ENCODE data around the gene P2RY2. TPM values are rescaled to one million over a fixed set of nuclear protein-coding genes. Genes with fewer than 3 reads are reported as not detected.

Gene P2RY2
- total and polyA plus RNA-seq, 9 of the 15 experiments (the other 6 are each of a cell fraction or from before 2014, with no cell fraction given), result not detected

DNA sequence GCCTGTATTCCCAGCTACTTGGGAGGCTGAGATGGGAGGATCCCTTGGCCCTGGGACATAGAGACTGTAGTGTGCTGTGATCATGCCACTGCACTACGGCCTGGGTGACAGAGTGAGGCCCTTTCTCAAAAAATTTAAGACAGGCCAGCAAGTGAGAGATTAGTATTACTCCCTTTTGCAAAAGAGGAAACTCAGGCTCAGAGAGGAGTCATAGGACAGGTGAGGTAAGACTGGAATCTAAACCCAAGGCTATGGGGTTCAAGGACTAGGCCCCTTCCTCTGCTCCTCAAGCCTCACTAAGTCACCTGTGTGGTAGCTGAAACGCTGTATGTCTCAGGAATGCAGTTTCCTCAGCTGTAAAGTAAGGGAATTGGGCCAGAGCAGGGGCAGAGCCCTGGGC is 1.6 kb upstream of the P2RY2 start:
- Histone ChIP-seq H3K4me1 (replicated peaks in 1 of 2; ENCODE audit: control insufficient read depth in 2 of 2, insufficient read depth in 2 of 2, low read length in 2 of 2) (peaks cover 5 to 20% of the 10 kb centered on the region in 2 experiments; a peak in 4 of 5 replicates), H2AFZ (ENCODE audit: low read depth, low read length) (no peak overlapping the region), H3K9ac (ENCODE audit: insufficient read depth in 1 of 2, low read depth in 2 of 2, low read length in 2 of 2) (no peak overlapping the region), H3K9me3 (replicated peaks; ENCODE audit: control insufficient read depth, insufficient read depth, low read depth, low read length) (no peaks in the 10 kb centered on the region), H3K4me3 (no peak overlapping the region), H3K36me3 (ENCODE audit: control insufficient read depth, insufficient read depth, low read length) (no peaks in the 10 kb centered on the region), H3K27ac (ENCODE audit: extremely low read depth, low read depth, low read length) (no peak overlapping the region), H3K9me1 (ENCODE audit: control insufficient read depth, insufficient read depth, low read length) (no peaks in the 10 kb centered on the region), H3K4me2 (ENCODE audit: insufficient read depth, low read length) (no peak overlapping the region), H4K20me1 (replicated peaks; ENCODE audit: control insufficient read depth, insufficient read depth, low read length) (no peaks in the 10 kb centered on the region), H3K79me2 (ENCODE audit: control insufficient read depth, insufficient read depth, low read length) (no peaks in the 10 kb centered on the region), H3K27me3 (ENCODE audit: control insufficient read depth in 2 of 2, insufficient read depth in 2 of 2, low read length in 2 of 2) (peaks cover 0 to 4% of the 10 kb centered on the region in 2 experiments; a peak in 1 of 5 replicates)
- intact Hi-C loops (cut with micrococcal nuclease), result no loop called here
- in situ Hi-C loops (cut with MboI), result no loop called here
- no TSS peak for BruUV-seq (replicated peaks)
- no peak for FAIRE-seq
- POLR2A ChIA-PET, result no interaction called here
- no peak for ATAC-seq
- no peak for DNase-seq (ENCODE audit: extremely low read depth in 1 of 4, low spot score in 3 of 4)
- CTCF ChIA-PET (ENCODE audit: low intra/inter-chr PET ratio), result no interaction called here
- 37% methylated on average over 2 of the region's 2 CpGs for WGBS (ENCODE audit: insufficient coverage, low coverage, missing lambda C conversion rate)
- TF ChIP-seq ARNT (IDR thresholded peaks at IDR 0.05) (no peak), POLR3A (IDR thresholded peaks at IDR 0.05; ENCODE audit: borderline replicate concordance, extremely low read depth, insufficient read depth, insufficient read length) (no peak), TFAP4 (CRISPR knock-in tag; IDR thresholded peaks at IDR 0.05; ENCODE audit: borderline replicate concordance) (no peak), KLF13 (tag; IDR thresholded peaks at IDR 0.05; ENCODE audit: borderline replicate concordance, low read depth) (no peak), COPS2 (conservative IDR thresholded peaks at IDR 0.05) (no peak), THAP12 (CRISPR knock-in tag; IDR thresholded peaks at IDR 0.05) (no peak), POLR2B (IDR thresholded peaks at IDR 0.05; ENCODE audit: low read depth, partially characterized antibody) (no peak), RFX7 (CRISPR knock-in tag; IDR thresholded peaks at IDR 0.05) (no peak)
- TF ChIP-seq, protein P1, sequence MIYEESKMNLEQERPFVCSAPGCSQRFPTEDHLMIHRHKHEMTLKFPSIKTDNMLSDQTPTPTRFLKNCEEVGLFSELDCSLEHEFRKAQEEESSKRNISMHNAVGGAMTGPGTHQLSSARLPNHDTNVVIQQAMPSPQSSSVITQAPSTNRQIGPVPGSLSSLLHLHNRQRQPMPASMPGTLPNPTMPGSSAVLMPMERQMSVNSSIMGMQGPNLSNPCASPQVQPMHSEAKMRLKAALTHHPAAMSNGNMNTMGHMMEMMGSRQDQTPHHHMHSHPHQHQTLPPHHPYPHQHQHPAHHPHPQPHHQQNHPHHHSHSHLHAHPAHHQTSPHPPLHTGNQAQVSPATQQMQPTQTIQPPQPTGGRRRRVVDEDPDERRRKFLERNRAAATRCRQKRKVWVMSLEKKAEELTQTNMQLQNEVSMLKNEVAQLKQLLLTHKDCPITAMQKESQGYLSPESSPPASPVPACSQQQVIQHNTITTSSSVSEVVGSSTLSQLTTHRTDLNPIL (CRISPR knock-in tag; IDR thresholded peaks at IDR 0.05), result no peak

Data from K562 (cell line).